GM21723 (cell line): ENCODE measurements around the gene TRIAP1.

ENCODE experiments used
- ATAC-seq: cut with Tn5 transposase; IDR thresholded peaks from one replicate; pipeline ENCODE4 v1.9.1; 2021; ENCODE audit warnings: mild to moderate bottlenecking, moderate library complexity; ENCODE audit not compliant: unreplicated experiment

Gene TRIAP1

DNA sequence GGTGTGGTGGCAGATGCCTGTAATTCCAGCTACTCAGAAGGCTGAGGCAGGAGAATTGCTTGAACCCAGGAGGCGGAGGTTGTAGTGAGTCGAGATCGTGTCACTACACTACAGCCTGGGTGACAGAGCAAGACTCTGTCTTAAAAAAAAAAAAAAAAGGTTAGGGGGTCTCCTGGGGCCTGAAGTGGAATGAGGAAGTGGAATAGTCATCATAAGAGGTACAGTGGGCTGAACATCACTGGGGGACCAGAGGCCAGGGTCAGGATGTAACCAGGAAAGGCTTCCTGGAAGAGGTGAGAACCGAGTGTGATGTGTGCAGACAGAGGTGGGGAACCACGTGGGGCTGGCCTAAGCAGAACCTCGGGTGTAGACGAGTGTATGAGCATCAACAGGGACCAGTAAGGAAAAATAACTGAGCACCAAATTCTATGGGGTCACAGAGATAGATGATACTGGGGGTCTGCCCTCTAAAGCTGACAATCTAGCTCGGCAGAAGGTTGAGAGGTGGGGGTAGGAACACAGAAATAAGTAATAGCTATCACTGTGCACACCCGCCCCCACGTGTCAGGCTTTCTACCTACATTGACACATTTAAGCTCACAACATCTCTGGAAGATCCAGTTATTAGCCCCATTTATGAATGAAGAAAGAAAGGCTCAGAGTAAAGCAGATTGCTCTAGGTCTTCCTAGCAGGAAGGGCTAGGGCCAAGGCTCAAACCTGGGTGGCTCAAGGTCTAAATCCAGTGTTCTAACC lies 13.2 kb downstream of the TRIAP1 start:
- ATAC-seq: no peak

GRCh38 chr12:120429368-120429767 lies 16.8 kb downstream of the TRIAP1 start:
- no peak for ATAC-seq

DNA sequence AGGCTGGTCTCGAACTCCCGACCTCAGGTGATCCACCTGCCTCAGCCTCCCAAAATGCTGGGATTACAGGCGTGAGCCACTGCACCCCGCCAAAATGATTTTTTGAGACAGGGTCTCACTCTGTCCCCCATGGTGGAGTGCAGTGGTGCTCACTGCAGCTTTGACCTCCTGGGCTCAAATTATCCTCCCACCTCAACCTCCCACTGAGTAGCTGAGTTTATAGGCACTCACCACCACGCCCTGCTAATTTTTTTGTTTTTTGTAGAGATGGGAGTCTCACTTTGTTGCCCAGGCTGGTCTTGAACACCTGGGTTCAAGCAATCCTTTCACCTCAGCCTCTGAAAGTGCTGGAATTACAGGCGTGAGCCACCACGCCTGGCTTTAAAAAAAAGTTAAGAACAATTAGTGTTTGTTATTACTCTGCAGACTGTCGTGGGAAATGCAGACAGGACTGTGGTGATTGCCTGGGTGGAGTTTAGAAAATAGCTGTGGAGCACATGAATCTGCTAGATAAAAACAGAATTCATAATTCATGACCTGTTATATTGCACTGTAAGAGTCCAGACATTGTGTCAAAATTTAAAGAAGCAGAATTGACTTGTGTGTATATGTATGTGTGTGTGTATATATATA lies 17.5 kb downstream of the TRIAP1 start:
- no peak for ATAC-seq

DNA sequence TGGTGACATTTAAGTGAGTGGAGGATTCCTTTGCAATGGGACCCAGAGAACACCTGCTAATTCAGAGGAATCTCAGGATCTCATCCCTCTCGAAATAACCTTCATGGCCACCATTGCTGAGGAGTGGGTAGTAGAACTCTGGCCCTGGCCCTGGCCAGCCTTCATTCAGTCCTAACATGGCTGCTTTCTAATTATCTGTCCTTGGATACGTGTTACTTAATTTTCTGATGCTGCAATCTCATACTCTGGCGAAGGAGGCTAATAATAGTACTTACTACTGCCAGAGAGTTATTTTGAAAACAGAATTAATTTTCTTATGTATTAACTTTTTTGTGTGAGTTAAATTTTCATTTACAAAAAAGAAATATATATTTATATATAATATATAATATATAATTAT lies 20.4 kb downstream of the TRIAP1 start:
- ATAC-seq: no peak

GRCh38 chr12:120422892-120423456 lies 23.2 kb downstream of the TRIAP1 start:
- no peak for ATAC-seq

- no peak for ATAC-seq
These were observed 24.5 kb downstream of the TRIAP1 start for GRCh38 chr12:120421701-120422100.

GRCh38 chr12:120417917-120418580 lies 28.1 kb downstream of the TRIAP1 start:
- ATAC-seq: no peak

DNA sequence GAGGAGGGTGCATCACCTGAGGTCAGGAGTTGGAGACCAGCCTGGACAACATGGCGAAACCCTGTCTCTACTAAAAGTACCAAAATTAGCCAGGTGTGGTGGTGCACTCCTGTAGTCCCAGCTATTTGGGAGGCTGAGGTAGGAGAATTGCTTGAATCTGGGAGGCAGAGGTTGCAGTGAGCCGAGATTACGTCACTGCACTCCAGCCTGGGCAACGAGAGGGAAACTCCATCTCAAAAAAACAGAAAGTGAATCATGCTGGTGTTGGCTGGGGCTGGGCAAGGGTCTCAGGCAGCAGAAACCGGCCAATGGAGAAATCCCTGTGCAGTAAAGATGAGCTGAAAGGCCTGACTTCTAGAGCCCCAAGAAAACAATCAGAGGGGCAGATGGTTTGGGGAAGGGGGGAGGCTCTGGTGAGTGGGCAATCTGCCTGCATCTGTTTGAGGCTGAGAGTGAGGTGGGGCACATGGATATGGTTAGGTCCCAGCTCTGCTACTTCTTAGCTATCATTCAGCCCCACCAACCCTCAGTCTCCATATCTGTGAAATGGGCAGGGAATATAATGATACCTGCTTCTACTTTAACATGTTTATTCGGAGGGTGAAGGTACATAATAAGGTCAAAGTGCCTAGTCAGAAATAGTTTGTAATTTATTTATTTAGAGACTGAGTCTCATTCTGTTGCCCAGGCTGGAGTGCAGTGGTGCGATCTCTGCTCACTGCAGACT lies 29.5 kb downstream of the TRIAP1 start:
- no peak for ATAC-seq

GRCh38 chr12:120413901-120414695 lies 32.1 kb downstream of the TRIAP1 start:
- no peak for ATAC-seq

GRCh38 chr12:120412421-120412820 lies 33.8 kb downstream of the TRIAP1 start:
- ATAC-seq: no peak

- no peak for ATAC-seq
These were observed 37.4 kb downstream of the TRIAP1 start for GRCh38 chr12:120408771-120409170.

DNA sequence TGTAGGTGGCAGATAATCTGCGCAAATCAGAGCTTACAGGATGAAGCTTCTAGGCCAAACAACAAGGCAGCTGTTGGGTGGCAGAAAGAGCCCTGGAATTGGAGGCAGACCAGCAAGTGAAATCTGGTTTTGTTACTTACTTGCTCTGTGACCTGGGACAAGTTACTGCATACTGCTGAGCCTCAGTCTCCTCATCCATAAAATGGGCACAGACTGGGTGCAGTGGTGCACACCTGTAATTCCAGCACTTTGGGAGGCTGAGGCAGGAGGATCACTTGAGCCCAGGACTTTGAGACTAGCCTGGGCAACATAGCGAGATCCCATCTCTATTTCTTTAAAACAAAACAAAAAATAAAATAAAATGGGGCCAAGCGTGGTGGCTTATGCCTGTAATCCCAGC lies 39.6 kb downstream of the TRIAP1 start:
- ATAC-seq: no peak

GRCh38 chr12:120406069-120406468 lies 40.1 kb downstream of the TRIAP1 start:
- ATAC-seq: no peak

DNA sequence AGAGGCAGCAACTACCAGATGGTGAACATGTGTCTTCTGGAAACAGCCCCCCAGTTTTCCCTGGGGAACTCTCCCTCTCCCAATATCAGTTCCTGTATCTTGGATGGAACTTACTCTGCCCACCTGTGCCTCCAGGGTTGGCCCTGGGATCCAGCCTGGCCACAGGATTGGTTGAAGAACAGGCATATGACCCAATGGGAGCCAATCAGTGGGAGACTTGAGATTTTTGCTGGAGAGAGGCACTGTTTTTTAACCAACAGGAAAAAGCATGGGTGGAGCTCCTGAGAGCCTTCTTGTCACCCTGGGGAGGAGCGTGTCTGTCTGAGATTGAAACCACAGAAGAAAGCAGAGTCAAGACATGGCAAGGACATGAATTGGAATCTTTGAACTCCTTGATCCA lies 41.9 kb downstream of the TRIAP1 start:
- ATAC-seq: no peak

DNA sequence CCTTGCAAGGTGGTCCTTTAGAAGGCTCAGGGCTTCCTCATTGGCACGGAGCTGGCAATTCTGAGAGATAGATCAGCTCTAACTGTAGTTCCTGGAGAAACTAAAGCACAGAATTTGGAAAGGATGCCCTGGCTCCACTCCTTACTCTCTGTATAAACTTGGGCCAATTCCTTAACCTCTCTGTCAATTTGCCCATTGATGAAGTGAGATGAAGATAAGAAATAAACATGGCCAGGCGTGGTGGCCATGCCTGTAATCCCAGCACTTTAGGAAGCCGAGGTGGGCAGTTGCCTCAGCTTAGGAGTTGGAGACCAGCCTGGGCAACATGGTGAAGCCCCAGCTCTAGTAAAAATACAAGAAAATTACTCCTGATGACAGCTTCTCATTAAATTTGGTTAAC lies 42.3 kb downstream of the TRIAP1 start:
- no peak for ATAC-seq

- ATAC-seq: no peak
These were observed 44.0 kb downstream of the TRIAP1 start for GRCh38 chr12:120402217-120402616.

GRCh38 chr12:120399531-120399930 lies 46.7 kb downstream of the TRIAP1 start:
- ATAC-seq: no peak

DNA sequence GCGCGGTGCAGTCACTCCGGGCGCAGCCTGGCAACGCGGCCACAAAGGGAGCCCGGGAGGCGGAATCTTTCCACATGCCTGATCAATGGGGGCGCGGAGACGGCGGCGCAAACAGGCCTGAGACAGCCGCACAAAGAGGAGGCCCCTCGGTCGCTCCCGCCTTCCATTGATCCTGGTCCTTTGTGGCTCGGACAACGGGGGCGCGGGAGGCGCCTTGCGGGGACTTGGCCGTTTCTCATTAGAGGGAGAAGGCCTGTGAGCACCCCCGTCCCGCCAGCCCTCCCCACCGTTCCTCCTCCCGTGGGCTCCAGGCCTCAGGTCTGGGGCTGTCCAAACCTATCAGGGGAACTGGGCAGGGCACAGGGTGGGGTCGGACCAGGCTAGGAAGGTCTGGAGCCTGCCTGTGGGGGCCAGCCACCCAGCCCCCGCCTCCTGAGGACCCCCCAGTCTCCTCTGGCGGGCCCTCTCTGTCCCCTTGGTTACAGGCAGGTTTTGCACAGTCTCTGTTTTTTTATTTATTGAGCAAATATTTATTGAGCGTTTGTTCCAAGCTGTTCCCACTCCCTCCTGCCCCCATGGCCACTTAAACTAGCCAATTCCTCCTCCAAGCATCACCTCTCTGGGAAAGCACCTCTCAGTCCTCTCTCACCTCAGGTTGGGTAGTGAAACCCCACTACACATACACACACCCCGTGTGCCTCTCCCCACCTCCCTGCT lies 48.2 kb downstream of the TRIAP1 start:
- ATAC-seq: no peak

DNA sequence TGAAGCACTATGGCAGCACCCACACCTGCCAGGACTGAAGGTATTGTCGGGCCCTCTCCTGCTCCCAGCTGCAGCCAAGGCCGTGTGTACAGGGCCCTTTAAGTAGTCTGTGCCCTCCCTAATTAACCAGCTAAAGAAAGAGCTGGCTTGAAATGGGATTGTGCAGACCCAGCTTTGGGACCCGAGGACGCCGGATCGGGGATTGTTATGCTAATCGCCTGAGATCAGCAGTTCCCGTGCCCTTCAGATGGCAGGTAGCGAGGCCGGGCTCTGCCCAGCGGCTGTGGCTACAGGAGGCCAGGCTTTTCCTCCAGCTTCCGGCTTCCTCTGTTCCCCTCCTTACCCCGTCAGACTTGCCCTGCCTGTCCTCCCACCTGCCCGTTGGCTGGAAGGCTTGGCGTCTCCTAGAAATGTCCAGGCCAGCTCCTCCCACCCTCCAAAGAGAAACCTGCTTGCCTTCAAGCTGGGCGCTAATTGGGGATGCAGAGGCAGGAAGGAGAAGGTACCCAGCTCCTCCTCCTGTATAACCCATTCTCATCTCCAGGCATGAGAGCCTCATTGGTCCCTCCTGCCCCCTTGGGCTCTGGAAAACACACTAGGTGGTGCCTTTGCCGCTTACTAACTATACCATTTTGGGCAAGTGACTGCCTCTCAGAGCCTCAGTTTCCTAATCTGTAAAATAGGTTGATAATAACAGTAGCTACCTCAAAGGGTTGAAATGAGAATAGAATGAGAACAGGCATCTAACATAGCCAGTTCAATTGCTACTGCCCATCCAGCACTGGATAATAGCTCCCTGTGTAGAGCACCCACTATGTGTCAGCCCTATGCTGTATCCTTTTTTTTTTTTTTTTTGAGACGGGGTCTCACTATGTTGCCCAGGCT lies 51.5 kb downstream of the TRIAP1 start:
- no peak for ATAC-seq
